SK-N-SH (cell line): ENCODE results near the gene ESRRA. TPM values are rescaled to one million over a fixed set of nuclear protein-coding genes. Genes with fewer than 3 reads are reported as not detected.

Experiments
- CTCF ChIA-PET: fragments of 300-600, 350-600 bp; formaldehyde crosslinking; extraction: SDS; loops from one replicate; lab custom pipeline; 2021; lab: Yijun Ruan, JAX
- POLR2A ChIA-PET: fragments of 350-600 bp; sonication (Branson Sonifier 250); formaldehyde crosslinking; extraction: SDS; loops from one replicate; lab custom pipeline; 2020; ENCODE audit warnings: antibody characterized with exemption, inconsistent platforms; lab: Yijun Ruan, JAX
- DNase-seq: peaks from one replicate; pipeline ENCODE4 v3.0.0; 2012
- H2AFZ ChIP-seq: fragments of 200-600 bp; sonication (generic); 2 replicates; pipeline ENCODE4 v1.8.1; 2016; ENCODE audit warnings: antibody characterized with exemption, mild to moderate bottlenecking, low read depth
- H3F3A ChIP-seq: fragments of 200-600 bp; sonication (generic); replicated peaks from 2 replicates; pipeline ENCODE3; 2016; ENCODE audit warnings: antibody characterized with exemption, mild to moderate bottlenecking; ENCODE audit not compliant: insufficient read depth
- H3K27ac ChIP-seq, 2 experiments: fragments of 200-500 bp in 1 of 2; fragments of 200-600 bp in 1 of 2; sonication (Bioruptor generic) in 1 of 2; sonication (generic), shearing (Covaris generic) in 1 of 2; 2 replicates each; pipeline versions ENCODE4 v1.5.1 to v1.6.1; 2014 to 2016; ENCODE audit warnings: low read depth in 2 of 2, inconsistent platforms in 1 of 2, low read length in 1 of 2, mild to moderate bottlenecking in 1 of 2, mixed read lengths in 1 of 2
- H3K27me3 ChIP-seq: fragments of 200-600 bp; sonication (generic), shearing (Covaris generic); 2 replicates; pipeline ENCODE4 v1.6.1; 2016; ENCODE audit warnings: mixed run types; ENCODE audit not compliant: insufficient read depth
- H3K36me3 ChIP-seq, 2 experiments: fragments of 200-500 bp in 1 of 2; fragments of 200-600 bp in 1 of 2; sonication (Bioruptor generic) in 1 of 2; sonication (generic) in 1 of 2; replicated peaks in 1 of 2; 2 replicates each; pipeline versions ENCODE3 to v1.5.1; 2014 to 2016; ENCODE audit warnings: low read length in 1 of 2, mild to moderate bottlenecking in 1 of 2; ENCODE audit not compliant: insufficient read depth in 2 of 2, control insufficient read depth in 1 of 2
- H3K4me1 ChIP-seq, 2 experiments: fragments of 200-500 bp in 1 of 2; fragments of 200-600 bp in 1 of 2; sonication (Bioruptor generic) in 1 of 2; sonication (generic), shearing (Covaris generic) in 1 of 2; 2 replicates each; pipeline versions ENCODE4 v1.5.1 to v1.6.1; 2014 to 2016; ENCODE audit warnings: low read depth in 1 of 2, low read length in 1 of 2, mixed run types in 1 of 2; ENCODE audit not compliant: insufficient read depth in 2 of 2, control insufficient read depth in 1 of 2
- H3K4me2 ChIP-seq: fragments of 200-600 bp; sonication (generic), shearing (Covaris generic); 2 replicates; pipeline ENCODE4 v1.6.1; 2017; ENCODE audit warnings: mixed run types
- H3K4me3 ChIP-seq, 2 experiments: fragments of 200-500 bp in 1 of 2; fragments of 200-600 bp in 1 of 2; sonication (Bioruptor generic) in 1 of 2; sonication (generic), shearing (Covaris generic) in 1 of 2; 2 replicates each; pipeline versions ENCODE4 v1.5.1 to v1.8.1; 2014 to 2016; ENCODE audit warnings: low read depth in 2 of 2, inconsistent platforms in 1 of 2, low read length in 1 of 2, mild to moderate bottlenecking in 1 of 2, mixed read lengths in 1 of 2, moderate library complexity in 1 of 2
- H3K79me2 ChIP-seq: fragments of 200-600 bp; sonication (generic); 2 replicates; pipeline ENCODE4 v1.8.1; 2017; ENCODE audit warnings: mild to moderate bottlenecking; ENCODE audit not compliant: insufficient read depth
- H3K9ac ChIP-seq: fragments of 200-600 bp; sonication (generic); 2 replicates; pipeline ENCODE4 v1.6.1; 2017; ENCODE audit warnings: mixed run types
- H3K9me2 ChIP-seq: fragments of 200-600 bp; sonication (generic); 2 replicates; pipeline ENCODE4 v1.6.1; 2017; ENCODE audit warnings: mixed run types
- H3K9me3 ChIP-seq: fragments of 200-600 bp; sonication (generic); 2 replicates; pipeline ENCODE4 v1.6.1; 2017; ENCODE audit warnings: mixed run types, mild to moderate bottlenecking, moderate library complexity
- H4K20me1 ChIP-seq: fragments of 200-600 bp; sonication (generic); 2 replicates; pipeline ENCODE4 v1.6.1; 2017; ENCODE audit warnings: mild to moderate bottlenecking, mixed run types; ENCODE audit not compliant: insufficient read depth
- EP300 ChIP-seq, 2 experiments: IDR thresholded peaks; 2 replicates each; pipeline versions ENCODE4 v1.4.0 to v1.6.1; 2012; ENCODE audit warnings: borderline replicate concordance in 1 of 2, low read depth in 1 of 2, low read length in 1 of 2
- EZH2phosphoT487 ChIP-seq: fragments of 200-600 bp; sonication (generic); IDR thresholded peaks from 2 replicates; pipeline ENCODE4 v1.6.1; 2017; ENCODE audit warnings: low read depth, mixed run types, mild to moderate bottlenecking, antibody characterized with exemption, moderate library complexity, borderline replicate concordance
- FOXJ3 ChIP-seq: sonication (generic); formaldehyde crosslinking; IDR thresholded peaks from 2 replicates; pipeline ENCODE4 v1.5.1; 2020; ENCODE audit warnings: mild to moderate bottlenecking, missing genetic modification reagents
- GATA2 ChIP-seq: sonication (generic); formaldehyde crosslinking; IDR thresholded peaks from 2 replicates; pipeline ENCODE4 v1.5.0; 2020; ENCODE audit warnings: mild to moderate bottlenecking, missing genetic modification reagents
- JUND ChIP-seq: IDR thresholded peaks from 2 replicates; pipeline ENCODE4 v1.4.0; 2012
- MEF2A ChIP-seq: IDR thresholded peaks from 2 replicates; pipeline ENCODE4 v1.4.0; 2012; ENCODE audit warnings: low read depth, borderline replicate concordance
- RAD21 ChIP-seq: IDR thresholded peaks from 2 replicates; pipeline ENCODE4 v1.6.1; 2012; ENCODE audit warnings: mild to moderate bottlenecking, low read length
- RFX5 ChIP-seq: IDR thresholded peaks from 2 replicates; pipeline ENCODE4 v1.6.1; 2012; ENCODE audit warnings: mild to moderate bottlenecking, improper control_type of control experiment, low read length
- RXRA ChIP-seq: IDR thresholded peaks from 2 replicates; pipeline ENCODE4 v1.4.0; 2012; ENCODE audit warnings: low read depth, mild to moderate bottlenecking, borderline replicate concordance
- TAF1 ChIP-seq: IDR thresholded peaks from 2 replicates; pipeline ENCODE4 v1.6.1; 2012; ENCODE audit warnings: low read depth, mild to moderate bottlenecking, low read length, moderate library complexity, borderline replicate concordance
- TEAD4 ChIP-seq: IDR thresholded peaks from 2 replicates; pipeline ENCODE4 v1.4.0; 2012; ENCODE audit warnings: mild to moderate bottlenecking, borderline replicate concordance; ENCODE audit not compliant: insufficient read depth
- WGBS: methylation state at CpG from one replicate; pipeline ENCODE4 v1.1.6; 2017; ENCODE audit warnings: low lambda C conversion rate; 5-methylcytosine and 5-hydroxymethylcytosine counted together
- polyA plus RNA-seq, 3 experiments: library from polyadenylated mRNA; depleted of rRNA; stranded (reverse); fragments of >200 nt; gene quantifications; 2 replicates each; pipeline ENCODE4 v1.2.3, GENCODE V29; 2012
- TF ChIP-seq, protein P1 (sequence below): IDR thresholded peaks from 2 replicates; pipeline ENCODE4; 2012
- TF ChIP-seq, protein P2 (sequence below): IDR thresholded peaks from 2 replicates; pipeline ENCODE4 v1.6.1; 2012; ENCODE audit warnings: mild to moderate bottlenecking, low read depth, low read length, moderate library complexity
- TF ChIP-seq, protein P3 (sequence below): IDR thresholded peaks from 2 replicates; pipeline ENCODE4 v1.4.0; 2012; ENCODE audit warnings: low read depth, borderline replicate concordance
- TF ChIP-seq, protein P4 (sequence below): IDR thresholded peaks from 2 replicates; pipeline ENCODE4 v1.4.0; 2012; ENCODE audit warnings: low read depth
- TF ChIP-seq, protein P5 (sequence below): fragments of 150-350 bp; IDR thresholded peaks from 2 replicates; pipeline ENCODE4 v1.6.1; 2016; ENCODE audit warnings: mild to moderate bottlenecking, low read depth, low read length

ESRRA gene
- polyA plus RNA-seq, 1 of the 3 experiments (the other 2 are of a cell fraction), result 27.8 TPM

DNA sequence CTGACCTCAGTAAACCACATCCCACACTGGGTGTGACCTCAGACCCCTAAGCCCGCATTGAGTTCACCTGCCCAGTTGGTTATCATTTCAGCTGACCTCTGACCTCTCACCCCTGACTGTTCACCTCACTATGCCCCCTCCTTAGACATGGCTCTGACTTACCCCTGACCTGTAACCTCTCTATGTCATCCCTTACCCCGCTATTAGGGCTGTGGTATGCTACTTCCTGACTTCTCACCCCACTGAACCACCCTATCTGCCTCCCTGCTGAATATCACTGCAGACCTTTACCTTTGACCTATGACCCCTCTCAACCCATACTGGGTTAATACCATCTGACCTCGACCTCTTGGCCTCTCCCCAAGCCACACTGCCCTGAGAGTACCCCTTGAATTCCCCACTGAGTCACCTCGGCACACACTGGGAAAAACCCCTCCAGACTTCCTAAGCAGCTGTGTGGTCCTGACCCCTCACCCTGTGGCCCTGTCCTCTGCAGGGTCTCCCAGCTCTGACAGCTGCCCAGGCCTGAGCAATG, 45.7 kb upstream of the ESRRA start:
- H3F3A ChIP-seq, result peaks cover 3% of the 10 kb centered on the region
- 92% methylated on average over 4 of the region's 4 CpGs for WGBS
- no peak for DNase-seq
- no peaks in the 10 kb centered on the region for H4K20me1 ChIP-seq
- no peaks in the 10 kb centered on the region for H3K27me3 ChIP-seq
- no peak overlapping the region for H3K27ac ChIP-seq
- H3K4me2 ChIP-seq, result no peak overlapping the region
- no peaks in the 10 kb centered on the region; the same call in none of the 2 replicates for H3K79me2 ChIP-seq
- peaks cover 29 to 38% of the 10 kb centered on the region in 2 experiments for H3K36me3 ChIP-seq
- TF ChIP-seq JUND (no peak), RAD21 (no peak), EZH2phosphoT487 (no peak)
- TF ChIP-seq, all 33 proteins: peak for 0
- CTCF ChIA-PET, result no interaction called here
- H3K4me1 ChIP-seq, result peaks cover 0 to 21% of the 10 kb centered on the region in 2 experiments; a peak in 2 of 4 replicates
- POLR2A ChIA-PET, result no interaction called here
- no peak overlapping the region for H3K4me3 ChIP-seq
- H3K9ac ChIP-seq, result no peak overlapping the region
- H3K9me3 ChIP-seq, result no peaks in the 10 kb centered on the region
- H3K9me2 ChIP-seq, result no peaks in the 10 kb centered on the region
- no peak overlapping the region for H2AFZ ChIP-seq

DNA sequence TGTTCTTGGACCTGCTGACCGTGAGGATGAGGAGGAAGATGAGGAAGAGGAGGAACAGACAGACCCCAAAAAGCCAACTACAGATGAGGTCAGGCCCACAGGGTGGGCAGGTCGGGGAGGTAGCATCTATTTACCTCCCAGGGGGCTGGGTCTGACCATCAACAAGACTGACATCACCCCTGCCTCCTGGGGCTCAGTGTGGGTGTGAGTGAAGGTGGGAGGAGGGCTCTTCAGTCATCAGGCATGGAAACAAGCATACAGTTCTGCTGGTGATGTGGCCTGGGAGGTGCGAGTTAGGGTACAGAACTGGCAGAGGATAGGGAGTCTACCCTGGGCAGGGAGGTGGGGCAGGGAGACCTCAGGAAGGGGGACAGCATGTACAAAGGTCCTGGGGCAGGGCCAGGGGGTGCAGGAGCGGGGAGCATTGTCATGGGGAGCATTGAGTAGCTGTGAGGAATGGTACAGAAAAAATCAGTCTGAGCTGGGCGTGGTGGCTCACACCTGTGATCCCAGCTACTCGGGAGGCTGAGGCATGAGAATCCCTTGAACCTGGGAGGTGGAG, 45.1 kb upstream of the ESRRA start:
- Histone ChIP-seq H2AFZ (no peak overlapping the region), H3K27ac (no peak overlapping the region), H3K9me2 (no peaks in the 10 kb centered on the region), H3K27me3 (no peaks in the 10 kb centered on the region), H3K79me2 (no peaks in the 10 kb centered on the region; the same call in none of the 2 replicates), H3K9me3 (no peaks in the 10 kb centered on the region), H4K20me1 (no peaks in the 10 kb centered on the region), H3K4me1 (peaks cover 0 to 27% of the 10 kb centered on the region in 2 experiments; a peak in 2 of 4 replicates), H3K4me3 (no peak overlapping the region), H3F3A (peaks cover 3% of the 10 kb centered on the region), H3K4me2 (no peak overlapping the region), H3K36me3 (peaks cover 30 to 33% of the 10 kb centered on the region in 2 experiments), H3K9ac (no peak overlapping the region)
- ChIA-PET POLR2A (no interaction called here), CTCF (interaction anchor here (5.7 kb wide), 1 partner anchor 9 kb away, joined by 119 read pairs; the partner anchor contains the start of gene PLCB3)
- no peak for TF ChIP-seq GATA2
- TF ChIP-seq, protein P1, sequence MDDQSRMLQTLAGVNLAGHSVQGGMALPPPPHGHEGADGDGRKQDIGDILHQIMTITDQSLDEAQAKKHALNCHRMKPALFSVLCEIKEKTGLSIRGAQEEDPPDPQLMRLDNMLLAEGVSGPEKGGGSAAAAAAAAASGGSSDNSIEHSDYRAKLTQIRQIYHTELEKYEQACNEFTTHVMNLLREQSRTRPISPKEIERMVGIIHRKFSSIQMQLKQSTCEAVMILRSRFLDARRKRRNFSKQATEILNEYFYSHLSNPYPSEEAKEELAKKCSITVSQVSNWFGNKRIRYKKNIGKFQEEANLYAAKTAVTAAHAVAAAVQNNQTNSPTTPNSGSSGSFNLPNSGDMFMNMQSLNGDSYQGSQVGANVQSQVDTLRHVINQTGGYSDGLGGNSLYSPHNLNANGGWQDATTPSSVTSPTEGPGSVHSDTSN, result no peak
- no peak for TF ChIP-seq RFX5
- no peak for TF ChIP-seq EP300 (IDR thresholded peaks at IDR 0.05; ENCODE audit: borderline replicate concordance in 1 of 2, low read depth in 1 of 2, low read length in 1 of 2)
- TF ChIP-seq, protein P2, sequence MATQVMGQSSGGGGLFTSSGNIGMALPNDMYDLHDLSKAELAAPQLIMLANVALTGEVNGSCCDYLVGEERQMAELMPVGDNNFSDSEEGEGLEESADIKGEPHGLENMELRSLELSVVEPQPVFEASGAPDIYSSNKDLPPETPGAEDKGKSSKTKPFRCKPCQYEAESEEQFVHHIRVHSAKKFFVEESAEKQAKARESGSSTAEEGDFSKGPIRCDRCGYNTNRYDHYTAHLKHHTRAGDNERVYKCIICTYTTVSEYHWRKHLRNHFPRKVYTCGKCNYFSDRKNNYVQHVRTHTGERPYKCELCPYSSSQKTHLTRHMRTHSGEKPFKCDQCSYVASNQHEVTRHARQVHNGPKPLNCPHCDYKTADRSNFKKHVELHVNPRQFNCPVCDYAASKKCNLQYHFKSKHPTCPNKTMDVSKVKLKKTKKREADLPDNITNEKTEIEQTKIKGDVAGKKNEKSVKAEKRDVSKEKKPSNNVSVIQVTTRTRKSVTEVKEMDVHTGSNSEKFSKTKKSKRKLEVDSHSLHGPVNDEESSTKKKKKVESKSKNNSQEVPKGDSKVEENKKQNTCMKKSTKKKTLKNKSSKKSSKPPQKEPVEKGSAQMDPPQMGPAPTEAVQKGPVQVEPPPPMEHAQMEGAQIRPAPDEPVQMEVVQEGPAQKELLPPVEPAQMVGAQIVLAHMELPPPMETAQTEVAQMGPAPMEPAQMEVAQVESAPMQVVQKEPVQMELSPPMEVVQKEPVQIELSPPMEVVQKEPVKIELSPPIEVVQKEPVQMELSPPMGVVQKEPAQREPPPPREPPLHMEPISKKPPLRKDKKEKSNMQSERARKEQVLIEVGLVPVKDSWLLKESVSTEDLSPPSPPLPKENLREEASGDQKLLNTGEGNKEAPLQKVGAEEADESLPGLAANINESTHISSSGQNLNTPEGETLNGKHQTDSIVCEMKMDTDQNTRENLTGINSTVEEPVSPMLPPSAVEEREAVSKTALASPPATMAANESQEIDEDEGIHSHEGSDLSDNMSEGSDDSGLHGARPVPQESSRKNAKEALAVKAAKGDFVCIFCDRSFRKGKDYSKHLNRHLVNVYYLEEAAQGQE, result no peak
- no peak for TF ChIP-seq FOXJ3
- no peak for TF ChIP-seq TAF1
- TF ChIP-seq, protein P3, sequence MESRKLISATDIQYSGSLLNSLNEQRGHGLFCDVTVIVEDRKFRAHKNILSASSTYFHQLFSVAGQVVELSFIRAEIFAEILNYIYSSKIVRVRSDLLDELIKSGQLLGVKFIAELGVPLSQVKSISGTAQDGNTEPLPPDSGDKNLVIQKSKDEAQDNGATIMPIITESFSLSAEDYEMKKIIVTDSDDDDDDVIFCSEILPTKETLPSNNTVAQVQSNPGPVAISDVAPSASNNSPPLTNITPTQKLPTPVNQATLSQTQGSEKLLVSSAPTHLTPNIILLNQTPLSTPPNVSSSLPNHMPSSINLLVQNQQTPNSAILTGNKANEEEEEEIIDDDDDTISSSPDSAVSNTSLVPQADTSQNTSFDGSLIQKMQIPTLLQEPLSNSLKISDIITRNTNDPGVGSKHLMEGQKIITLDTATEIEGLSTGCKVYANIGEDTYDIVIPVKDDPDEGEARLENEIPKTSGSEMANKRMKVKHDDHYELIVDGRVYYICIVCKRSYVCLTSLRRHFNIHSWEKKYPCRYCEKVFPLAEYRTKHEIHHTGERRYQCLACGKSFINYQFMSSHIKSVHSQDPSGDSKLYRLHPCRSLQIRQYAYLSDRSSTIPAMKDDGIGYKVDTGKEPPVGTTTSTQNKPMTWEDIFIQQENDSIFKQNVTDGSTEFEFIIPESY, result no peak
- TF ChIP-seq, protein P4, sequence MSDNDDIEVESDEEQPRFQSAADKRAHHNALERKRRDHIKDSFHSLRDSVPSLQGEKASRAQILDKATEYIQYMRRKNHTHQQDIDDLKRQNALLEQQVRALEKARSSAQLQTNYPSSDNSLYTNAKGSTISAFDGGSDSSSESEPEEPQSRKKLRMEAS, result no peak
- TF ChIP-seq, protein P5, sequence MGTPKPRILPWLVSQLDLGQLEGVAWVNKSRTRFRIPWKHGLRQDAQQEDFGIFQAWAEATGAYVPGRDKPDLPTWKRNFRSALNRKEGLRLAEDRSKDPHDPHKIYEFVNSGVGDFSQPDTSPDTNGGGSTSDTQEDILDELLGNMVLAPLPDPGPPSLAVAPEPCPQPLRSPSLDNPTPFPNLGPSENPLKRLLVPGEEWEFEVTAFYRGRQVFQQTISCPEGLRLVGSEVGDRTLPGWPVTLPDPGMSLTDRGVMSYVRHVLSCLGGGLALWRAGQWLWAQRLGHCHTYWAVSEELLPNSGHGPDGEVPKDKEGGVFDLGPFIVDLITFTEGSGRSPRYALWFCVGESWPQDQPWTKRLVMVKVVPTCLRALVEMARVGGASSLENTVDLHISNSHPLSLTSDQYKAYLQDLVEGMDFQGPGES, result no peak
- no peak for TF ChIP-seq RXRA
- no peak for TF ChIP-seq MEF2A
- TF ChIP-seq TEAD4, result no peak
- 94% methylated on average over 6 of the region's 6 CpGs for WGBS
- no peak for DNase-seq
